SJCRH30 (cell line): ENCODE results near the gene CEACAM7. TPM values are rescaled to one million over a fixed set of nuclear protein-coding genes. Genes with fewer than 3 reads are reported as not detected.
A peak's percentile ranks its signal among the peaks of the same experiment; 100 is the strongest.
"Not testable (repeated sequence)": the region's sequence is repeated elsewhere in the genome, so short reads cannot be mapped to it uniquely, and the experiment has no call there.

Experiments used
- DNase-seq, 2 experiments: peaks; one replicate each; pipeline ENCODE4 v3.0.0-alpha.2; 2015 to 2020
- H3K27ac ChIP-seq: fragments of 250-450 bp; sonication (Bioruptor Pico); 2 replicates; pipeline ENCODE4 v1.5.1; 2020; ENCODE audit warnings: mild to moderate bottlenecking, moderate library complexity
- H3K27me3 ChIP-seq: fragments of 250-450 bp; sonication (Bioruptor Pico); 2 replicates; pipeline ENCODE4 v1.5.1; 2020; ENCODE audit warnings: mild to moderate bottlenecking, moderate library complexity
- H3K36me3 ChIP-seq: fragments of 250-450 bp; sonication (Bioruptor Pico); 2 replicates; pipeline ENCODE4 v1.5.1; 2020; ENCODE audit warnings: mild to moderate bottlenecking, moderate library complexity
- H3K4me1 ChIP-seq: fragments of 250-450 bp; sonication (Bioruptor Pico); 2 replicates; pipeline ENCODE4 v1.5.1; 2020; ENCODE audit warnings: mild to moderate bottlenecking, moderate library complexity
- H3K4me3 ChIP-seq: fragments of 250-450 bp; sonication (Bioruptor Pico); 2 replicates; pipeline ENCODE4 v1.5.1; 2020; ENCODE audit warnings: mild to moderate bottlenecking, moderate library complexity
- H3K9me3 ChIP-seq: fragments of 250-450 bp; sonication (Bioruptor Pico); replicated peaks from 2 replicates; pipeline ENCODE4 v1.5.1; 2020; ENCODE audit warnings: mild to moderate bottlenecking, moderate library complexity
- total RNA-seq: library from RNA; depleted of rRNA; stranded (reverse); fragments of >200 nt; shearing (Covaris generic); gene quantifications from 2 replicates; pipeline ENCODE4 v1.2.3, GENCODE V29; 2014

CEACAM7 gene
- total RNA-seq, 1 experiment from 2014 or later, result not detected

DNA sequence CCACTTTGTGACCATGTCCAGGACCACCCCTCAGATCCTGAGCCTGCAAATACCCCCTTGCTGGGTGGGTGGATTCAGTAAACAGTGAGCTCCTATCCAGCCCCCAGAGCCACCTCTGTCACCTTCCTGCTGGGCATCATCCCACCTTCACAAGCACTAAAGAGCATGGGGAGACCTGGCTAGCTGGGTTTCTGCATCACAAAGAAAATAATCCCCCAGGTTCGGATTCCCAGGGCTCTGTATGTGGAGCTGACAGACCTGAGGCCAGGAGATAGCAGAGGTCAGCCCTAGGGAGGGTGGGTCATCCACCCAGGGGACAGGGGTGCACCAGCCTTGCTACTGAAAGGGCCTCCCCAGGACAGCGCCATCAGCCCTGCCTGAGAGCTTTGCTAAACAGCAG, 7.7 kb upstream of the CEACAM7 start:
- Histone ChIP-seq H3K4me1 (no peaks in the 10 kb centered on the region), H3K9me3 (no peaks in the 10 kb centered on the region), H3K27me3 (0 out of 2 replicates have a peak, but pooled peaks cover 4% of the 10 kb centered on the region), H3K36me3 (no peaks in the 10 kb centered on the region), H3K27ac (no peak overlapping the region), H3K4me3 (no peak overlapping the region)
- DNase-seq, result no peak

DNA sequence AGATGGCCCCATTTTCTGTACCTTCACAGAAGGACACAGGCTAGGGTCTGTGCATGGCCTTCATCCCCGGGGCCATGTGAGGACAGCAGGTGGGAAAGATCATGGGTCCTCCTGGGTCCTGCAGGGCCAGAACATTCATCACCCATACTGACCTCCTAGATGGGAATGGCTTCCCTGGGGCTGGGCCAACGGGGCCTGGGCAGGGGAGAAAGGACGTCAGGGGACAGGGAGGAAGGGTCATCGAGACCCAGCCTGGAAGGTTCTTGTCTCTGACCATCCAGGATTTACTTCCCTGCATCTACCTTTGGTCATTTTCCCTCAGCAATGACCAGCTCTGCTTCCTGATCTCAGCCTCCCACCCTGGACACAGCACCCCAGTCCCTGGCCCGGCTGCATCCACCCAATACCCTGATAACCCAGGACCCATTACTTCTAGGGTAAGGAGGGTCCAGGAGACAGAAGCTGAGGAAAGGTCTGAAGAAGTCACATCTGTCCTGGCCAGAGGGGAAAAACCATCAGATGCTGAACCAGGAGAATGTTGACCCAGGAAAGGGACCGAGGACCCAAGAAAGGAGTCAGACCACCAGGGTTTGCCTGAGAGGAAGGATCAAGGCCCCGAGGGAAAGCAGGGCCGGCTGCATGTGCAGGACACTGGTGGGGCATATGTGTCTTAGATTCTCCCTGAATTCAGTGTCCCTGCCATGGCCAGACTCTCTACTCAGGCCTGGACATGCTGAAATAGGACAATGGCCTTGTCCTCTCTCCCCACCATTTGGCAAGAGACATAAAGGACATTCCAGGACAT, 7.0 kb upstream of the CEACAM7 start:
- Histone ChIP-seq H3K27me3 (0 out of 2 replicates have a peak, but pooled peaks cover 4% of the 10 kb centered on the region), H3K4me1 (no peaks in the 10 kb centered on the region), H3K4me3 (no peak overlapping the region), H3K27ac (no peak overlapping the region), H3K36me3 (no peaks in the 10 kb centered on the region), H3K9me3 (no peaks in the 10 kb centered on the region)
- DNase-seq, result no peak

DNA sequence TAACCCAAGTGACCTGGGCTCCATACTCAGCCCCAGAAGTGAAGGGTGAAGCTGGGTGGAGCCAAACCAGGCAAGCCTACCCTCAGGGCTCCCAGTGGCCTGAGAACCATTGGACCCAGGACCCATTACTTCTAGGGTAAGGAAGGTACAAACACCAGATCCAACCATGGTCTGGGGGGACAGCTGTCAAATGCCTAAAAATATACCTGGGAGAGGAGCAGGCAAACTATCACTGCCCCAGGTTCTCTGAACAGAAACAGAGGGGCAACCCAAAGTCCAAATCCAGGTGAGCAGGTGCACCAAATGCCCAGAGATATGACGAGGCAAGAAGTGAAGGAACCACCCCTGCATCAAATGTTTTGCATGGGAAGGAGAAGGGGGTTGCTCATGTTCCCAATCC, 6.1 kb upstream of the CEACAM7 start:
- H3K27ac ChIP-seq, result no peak overlapping the region
- no peaks in the 10 kb centered on the region for H3K36me3 ChIP-seq
- DNase-seq, result no peak
- H3K4me1 ChIP-seq, result no peaks in the 10 kb centered on the region
- H3K27me3 ChIP-seq, result 0 out of 2 replicates have a peak, but pooled peaks cover 3% of the 10 kb centered on the region
- H3K9me3 ChIP-seq, result no peaks in the 10 kb centered on the region
- H3K4me3 ChIP-seq, result no peak overlapping the region

DNA sequence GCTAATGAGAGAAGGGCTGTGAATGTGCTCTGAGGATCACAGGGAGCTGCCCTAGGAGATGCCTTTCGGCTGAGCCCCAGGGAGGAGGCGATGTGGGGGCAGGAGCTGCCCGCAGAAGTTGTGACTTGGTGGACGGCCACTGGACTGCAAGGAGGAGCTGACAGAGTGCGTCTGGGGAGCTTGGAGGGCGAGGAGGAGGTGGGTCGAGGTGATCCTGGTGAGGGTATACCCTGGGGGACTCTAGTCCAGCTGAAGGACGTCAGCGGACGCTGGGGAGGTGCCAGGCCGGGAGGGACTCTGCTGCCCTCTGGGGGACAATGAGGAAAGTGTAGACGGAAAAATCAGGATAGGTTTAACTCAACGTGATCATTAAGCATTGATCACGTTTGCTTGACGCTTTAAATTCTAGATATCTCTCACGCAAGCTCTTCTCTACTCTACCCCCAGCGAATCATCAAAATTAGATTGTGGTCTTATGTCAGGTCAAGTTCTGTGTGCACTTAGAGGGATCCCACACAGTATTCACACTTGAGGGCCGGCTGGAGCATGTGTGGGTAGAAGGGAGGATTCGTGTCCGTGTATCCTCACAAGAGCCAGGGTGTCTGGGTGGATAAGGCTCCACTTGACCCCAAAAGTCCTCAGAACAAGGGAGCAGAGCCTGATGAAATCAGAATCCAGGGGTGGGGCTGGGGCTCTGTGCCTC, 3.3 kb upstream of the CEACAM7 start:
- Histone ChIP-seq H3K36me3 (no peaks in the 10 kb centered on the region), H3K4me3 (no peak overlapping the region), H3K27me3 (peaks cover 9% of the 10 kb centered on the region; the same call in 1 of the 2 replicates), H3K4me1 (no peaks in the 10 kb centered on the region), H3K9me3 (no peaks in the 10 kb centered on the region), H3K27ac (no peak overlapping the region)
- peak in 1 of 2 experiments; percentile 54 for DNase-seq

DNA sequence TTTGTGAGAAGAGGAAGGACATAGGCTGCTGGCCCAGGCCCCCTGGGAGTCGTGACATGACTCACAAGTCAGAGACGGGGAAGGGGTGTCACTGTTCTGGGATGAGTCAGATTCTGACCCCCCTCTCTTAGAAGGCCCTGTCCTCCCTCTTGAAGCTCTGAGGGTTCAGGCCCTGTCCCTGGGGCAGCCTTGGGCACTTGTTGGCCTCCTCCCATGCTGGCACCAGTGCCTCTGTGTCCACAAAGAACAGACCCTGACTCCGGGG, 2.7 kb upstream of the CEACAM7 start:
- no peak overlapping the region for H3K4me3 ChIP-seq
- no peak overlapping the region for H3K27ac ChIP-seq
- no peaks in the 10 kb centered on the region for H3K4me1 ChIP-seq
- H3K27me3 ChIP-seq, result peaks cover 9% of the 10 kb centered on the region; the same call in 1 of the 2 replicates
- H3K9me3 ChIP-seq, result no peaks in the 10 kb centered on the region
- no peak for DNase-seq
- no peaks in the 10 kb centered on the region for H3K36me3 ChIP-seq

DNA sequence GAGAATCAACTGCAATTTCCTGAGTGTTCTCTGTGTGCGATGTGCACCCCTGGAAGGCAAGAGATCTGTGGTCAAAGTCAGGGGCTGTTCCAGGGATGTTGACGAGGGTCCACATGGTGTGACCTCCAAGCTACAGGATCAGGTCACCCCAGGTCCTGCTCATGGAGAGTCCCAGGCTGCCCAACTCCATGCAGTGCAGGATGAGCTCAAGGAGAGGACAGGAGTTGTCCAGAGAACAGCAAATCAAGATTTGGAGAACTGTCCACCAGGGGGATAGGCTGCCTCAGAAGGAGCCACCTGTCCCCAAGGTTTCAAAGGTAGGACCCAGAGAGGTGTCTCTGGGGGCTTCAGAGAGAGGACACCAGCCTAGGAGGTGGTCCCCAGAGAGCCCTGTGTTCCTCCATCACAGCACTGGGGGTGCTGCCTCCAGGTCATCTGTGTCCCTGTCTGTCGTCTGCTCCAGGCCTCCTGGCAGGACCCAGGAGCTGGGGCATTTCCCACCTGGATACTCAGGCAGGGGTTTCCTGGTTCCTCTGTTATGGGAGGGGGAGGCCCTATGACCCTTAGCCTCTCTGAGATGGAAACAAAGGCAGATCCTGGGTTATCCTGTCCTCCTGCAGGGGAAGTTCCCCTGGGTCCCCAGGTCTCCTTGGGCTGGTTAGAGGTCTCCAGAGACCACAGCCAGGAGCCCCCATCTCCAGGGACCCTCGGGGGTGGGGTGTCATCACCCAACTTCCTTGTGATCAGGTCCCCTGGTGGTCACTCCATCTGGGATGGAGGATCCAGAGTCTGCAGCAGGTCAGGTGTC, 2.1 kb upstream of the CEACAM7 start:
- Histone ChIP-seq H3K4me1 (no peaks in the 10 kb centered on the region), H3K36me3 (no peaks in the 10 kb centered on the region), H3K27me3 (peaks cover 9% of the 10 kb centered on the region; the same call in 1 of the 2 replicates), H3K4me3 (no peak overlapping the region), H3K27ac (no peak overlapping the region), H3K9me3 (no peaks in the 10 kb centered on the region)
- no peak for DNase-seq

DNA sequence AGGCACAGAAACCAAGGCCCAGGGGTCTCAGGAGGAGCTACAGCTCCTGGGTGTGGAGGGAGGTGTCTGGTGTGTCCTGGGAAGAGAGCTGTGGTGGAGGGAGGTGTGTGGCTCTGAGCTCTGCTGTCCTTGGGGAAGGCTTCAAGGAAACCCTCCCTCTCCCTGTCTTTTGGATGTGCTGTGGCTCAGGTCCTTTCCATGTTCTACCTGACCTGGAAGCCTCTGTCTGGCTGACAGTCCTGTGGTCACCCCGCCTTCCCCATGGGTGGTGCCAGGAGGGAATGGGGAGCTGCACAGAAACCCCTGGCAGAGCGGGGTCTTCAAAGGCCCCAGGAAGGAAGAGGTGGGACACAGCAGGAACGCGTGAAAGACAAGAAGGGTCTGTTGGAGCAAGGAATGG, 617 bp upstream of the CEACAM7 start:
- DNase-seq, result no peak
- Histone ChIP-seq H3K4me1 (no peaks in the 10 kb centered on the region), H3K27me3 (peaks cover 11% of the 10 kb centered on the region; the same call in 1 of the 2 replicates), H3K27ac (no peak overlapping the region), H3K36me3 (no peaks in the 10 kb centered on the region), H3K4me3 (no peak overlapping the region), H3K9me3 (no peaks in the 10 kb centered on the region)

DNA sequence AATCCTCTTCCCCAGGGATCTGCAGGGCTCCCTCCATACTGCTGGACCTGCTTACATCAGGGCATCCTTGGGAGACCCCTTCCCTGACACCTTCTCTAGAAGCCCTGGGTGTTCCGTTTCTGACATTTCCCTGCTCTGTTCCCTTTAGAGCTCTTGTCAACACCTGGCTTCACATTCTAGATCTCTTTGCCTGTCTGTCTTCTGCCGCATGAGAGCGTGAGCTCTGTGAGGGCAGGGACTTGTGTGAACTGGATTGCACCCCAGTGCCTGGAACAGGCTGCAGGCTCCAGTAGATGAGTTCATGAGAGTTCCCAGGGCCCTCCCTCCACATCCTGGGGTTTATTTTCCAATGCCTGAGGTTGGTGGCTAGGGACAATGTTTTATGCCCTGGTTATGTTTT, 651 bp downstream of the CEACAM7 start:
- Histone ChIP-seq H3K36me3 (no peaks in the 10 kb centered on the region), H3K27ac (no peak overlapping the region), H3K9me3 (no peaks in the 10 kb centered on the region), H3K4me3 (no peak overlapping the region), H3K4me1 (no peaks in the 10 kb centered on the region), H3K27me3 (peaks cover 15% of the 10 kb centered on the region; the same call in 1 of the 2 replicates)
- DNase-seq, result no peak

DNA sequence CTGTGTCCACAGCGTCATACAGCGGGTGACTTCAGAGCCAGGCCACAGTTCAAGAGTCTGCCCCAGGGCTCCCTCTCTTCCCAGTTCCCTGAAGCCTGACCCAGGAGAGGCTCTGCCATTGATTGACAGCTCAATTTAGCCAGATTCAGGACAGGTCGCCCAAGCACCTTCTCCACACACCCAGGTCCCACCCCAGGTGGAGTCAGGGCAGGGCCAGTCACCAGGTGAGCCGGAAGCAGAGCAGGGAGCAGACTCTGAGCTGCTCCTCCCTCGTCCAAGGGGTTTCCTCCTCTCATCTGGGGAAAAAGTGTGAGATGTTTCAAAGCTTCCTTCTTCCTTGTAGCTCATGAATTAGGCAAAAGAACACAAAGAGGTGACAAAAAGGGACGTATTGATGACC, 5.6 kb downstream of the CEACAM7 start:
- no peaks in the 10 kb centered on the region for H3K36me3 ChIP-seq
- peaks cover 6% of the 10 kb centered on the region; the same call in 1 of the 2 replicates for H3K27me3 ChIP-seq
- H3K9me3 ChIP-seq, result no peaks in the 10 kb centered on the region
- H3K4me1 ChIP-seq, result no peaks in the 10 kb centered on the region
- H3K27ac ChIP-seq, result no peak overlapping the region
- no peak for DNase-seq
- no peak overlapping the region for H3K4me3 ChIP-seq

DNA sequence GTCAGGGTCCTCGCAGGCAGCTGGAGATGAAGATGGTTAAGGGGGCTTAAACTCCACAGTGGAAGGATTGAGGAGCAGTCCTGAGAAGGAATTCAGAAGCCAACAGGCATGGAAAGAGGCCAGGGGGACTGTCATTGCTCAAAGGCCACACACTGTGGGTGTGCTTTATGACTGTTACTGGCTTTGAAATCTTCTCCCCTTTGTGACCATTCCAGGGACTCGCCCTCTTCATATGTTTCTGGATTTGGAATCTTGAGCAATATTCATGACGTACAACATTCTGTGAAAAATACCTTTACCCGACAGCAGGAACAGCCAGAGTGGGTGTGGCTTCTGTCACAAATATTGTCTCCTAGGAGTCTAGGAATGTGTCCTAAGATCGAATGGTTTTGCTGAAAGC, 16.6 kb downstream of the CEACAM7 start:
- no peaks in the 10 kb centered on the region for H3K9me3 ChIP-seq
- no peak overlapping the region for H3K4me3 ChIP-seq
- H3K27ac ChIP-seq, result no peak overlapping the region
- H3K27me3 ChIP-seq, result peaks cover 6% of the 10 kb centered on the region
- no peaks in the 10 kb centered on the region for H3K36me3 ChIP-seq
- no peak for DNase-seq
- no peaks in the 10 kb centered on the region for H3K4me1 ChIP-seq

DNA sequence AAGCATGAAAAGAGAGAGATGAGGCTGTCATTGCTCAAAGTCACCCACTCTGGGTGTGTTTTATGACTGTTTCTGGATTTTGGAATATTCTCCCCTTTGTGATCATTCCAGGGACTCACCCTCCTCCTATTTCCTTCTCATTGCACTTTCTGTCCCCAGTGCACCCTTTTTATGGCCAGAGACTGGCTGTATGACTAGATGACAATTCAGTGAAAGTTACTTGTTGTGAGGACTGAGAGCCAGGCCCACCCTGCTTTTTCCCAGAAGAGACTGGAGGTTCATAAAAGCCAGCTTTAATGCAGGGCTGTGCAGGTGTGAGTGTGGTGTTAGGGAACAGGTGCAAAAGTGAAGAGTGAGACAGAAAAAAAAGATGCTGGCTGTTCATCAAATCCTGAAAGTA, 17.3 kb downstream of the CEACAM7 start:
- Histone ChIP-seq H3K27ac (no peak overlapping the region), H3K9me3 (peaks cover 1% of the 10 kb centered on the region; the same call in 1 of the 2 replicates), H3K4me3 (no peak overlapping the region)

DNA sequence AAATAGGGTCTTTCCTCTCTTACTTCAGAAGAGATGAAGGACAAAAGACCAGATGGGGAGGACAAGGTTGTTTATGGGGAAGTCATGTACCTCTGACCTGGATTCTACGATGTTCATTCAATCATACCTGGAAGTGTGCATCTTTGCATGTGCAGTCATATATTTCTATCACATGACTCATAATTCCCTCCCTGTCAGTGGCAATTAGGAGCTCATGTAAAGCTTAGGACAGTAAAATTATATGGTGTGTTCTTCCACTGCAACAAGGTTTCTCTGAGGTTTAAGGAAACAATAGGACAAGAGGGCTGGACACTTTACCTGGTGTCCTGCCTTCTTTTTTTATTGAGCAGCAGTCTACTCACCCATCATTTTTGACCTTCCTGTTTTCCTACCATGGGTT, 19.8 kb downstream of the CEACAM7 start:
- DNase-seq, result no peak
- Histone ChIP-seq H3K27ac (no peak overlapping the region), H3K36me3 (no peaks in the 10 kb centered on the region), H3K4me3 (no peak overlapping the region), H3K9me3 (peaks cover 6% of the 10 kb centered on the region; the same call in 1 of the 2 replicates), H3K27me3 (no peaks in the 10 kb centered on the region), H3K4me1 (no peaks in the 10 kb centered on the region)

More for the DNA sequence above, 17.3 kb downstream of the CEACAM7 start:
- no peak for DNase-seq
- Histone ChIP-seq H3K27me3 (peaks cover 4% of the 10 kb centered on the region; the same call in 1 of the 2 replicates), H3K4me1 (no peaks in the 10 kb centered on the region), H3K36me3 (no peaks in the 10 kb centered on the region)

DNA sequence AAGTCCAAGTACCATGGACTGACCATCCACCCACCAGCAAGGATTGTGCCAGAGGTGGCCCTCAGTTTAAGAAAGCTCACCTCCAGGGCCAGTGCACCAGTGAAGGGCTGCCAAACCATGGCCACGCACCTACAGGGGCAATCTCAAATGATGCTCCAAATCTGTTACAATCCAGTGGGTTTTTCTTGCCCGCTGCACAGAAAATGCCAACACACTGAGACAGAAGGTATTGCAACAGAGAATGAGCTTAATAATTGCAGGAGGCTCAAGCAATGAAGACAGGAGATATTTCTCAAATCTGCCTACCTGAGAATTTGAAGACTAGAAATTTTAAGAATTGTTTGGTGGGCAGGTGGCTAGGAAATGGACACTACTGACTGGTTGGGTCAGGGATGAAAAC, 22.0 kb downstream of the CEACAM7 start:
- H3K9me3 ChIP-seq, result peaks cover 6% of the 10 kb centered on the region; the same call in 1 of the 2 replicates
- no peaks in the 10 kb centered on the region for H3K4me1 ChIP-seq
- no peak overlapping the region for H3K4me3 ChIP-seq
- no peaks in the 10 kb centered on the region for H3K36me3 ChIP-seq
- no peaks in the 10 kb centered on the region for H3K27me3 ChIP-seq
- no peak overlapping the region for H3K27ac ChIP-seq
- no peak for DNase-seq

DNA sequence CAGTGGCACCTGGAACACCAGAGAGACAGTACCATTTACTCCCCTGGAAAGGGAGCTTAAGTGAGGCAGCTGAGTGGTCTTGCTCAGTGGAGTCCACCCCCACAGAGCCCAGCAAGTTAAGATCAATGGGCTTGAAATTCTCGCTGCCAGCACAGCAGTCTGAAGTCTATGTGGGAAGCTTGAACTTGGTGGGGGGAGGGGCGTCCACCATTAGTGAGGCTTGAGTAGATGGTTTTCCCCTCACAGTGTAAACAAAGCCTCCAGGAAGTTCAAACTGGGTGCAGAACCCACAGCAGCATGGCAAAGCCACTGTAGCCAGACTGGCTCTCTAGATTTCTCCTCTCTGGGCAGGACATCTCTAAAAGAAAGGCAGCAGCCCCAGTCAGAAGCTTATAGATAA, 30.9 kb downstream of the CEACAM7 start:
- Histone ChIP-seq H3K9me3 (no peaks in the 10 kb centered on the region), H3K36me3 (no peaks in the 10 kb centered on the region), H3K4me3 (no peak overlapping the region), H3K27ac (no peak overlapping the region), H3K27me3 (no peaks in the 10 kb centered on the region), H3K4me1 (no peaks in the 10 kb centered on the region)
- DNase-seq, result no peak

DNA sequence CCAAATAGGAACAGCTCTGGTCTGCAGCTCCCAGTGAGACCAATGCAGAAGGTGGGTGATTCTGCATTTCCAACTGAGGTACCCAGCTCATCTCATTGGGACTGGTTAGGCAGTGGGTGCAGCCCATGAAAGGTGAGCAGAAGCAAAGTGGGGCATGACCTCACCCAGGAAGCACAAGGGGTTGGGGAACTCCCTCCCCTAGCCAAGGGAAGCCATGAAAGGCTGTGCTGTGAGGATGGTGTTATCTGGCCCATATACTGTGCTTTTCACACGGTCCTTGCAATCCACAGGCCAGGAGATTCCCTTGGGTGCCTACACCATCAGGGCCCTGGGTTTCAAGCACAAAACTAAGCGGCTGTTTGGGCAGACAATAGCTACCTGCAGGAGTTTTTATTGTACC, 31.3 kb downstream of the CEACAM7 start:
- H3K27ac ChIP-seq, H3K36me3 ChIP-seq, H3K9me3 ChIP-seq, DNase-seq, H3K27me3 ChIP-seq, H3K4me3 ChIP-seq, H3K4me1 ChIP-seq: not testable (repeated sequence)
